ENCODE measurements around the gene MAOA.
"Not testable (repeated sequence)": the region's sequence is repeated elsewhere in the genome, so short reads cannot be mapped to it uniquely, and the experiment has no call there.

DNA sequence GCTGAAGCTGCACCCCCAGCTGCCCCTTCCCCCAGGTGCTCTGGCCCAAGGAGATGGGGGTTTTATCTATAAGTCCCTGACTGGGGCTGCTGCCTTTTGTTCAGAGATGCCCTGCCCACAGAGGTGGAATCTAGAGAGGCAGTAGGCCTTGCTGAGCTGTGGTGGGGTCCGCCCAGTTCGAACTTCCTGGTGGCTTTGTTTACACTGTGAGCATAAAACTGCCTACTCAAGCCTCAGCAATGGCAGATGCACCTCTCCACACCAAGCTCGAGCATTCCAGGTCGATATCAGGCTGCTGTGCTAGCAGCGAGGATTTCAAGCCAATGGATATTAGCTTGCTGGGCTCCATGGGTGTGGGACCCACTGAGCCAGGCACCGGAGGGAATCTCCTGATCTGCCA lies 71.2 kb downstream of the MAOA start:
- TF ChIP-seq EZH2 (IDR thresholded peaks at IDR 0.05; ENCODE audit: insufficient read depth, poor library complexity, severe bottlenecking); EZH2phosphoT487 (IDR thresholded peaks at IDR 0.05; ENCODE audit: insufficient read depth, low read depth): not testable (repeated sequence)
